Embryonic facial prominence (tissue), 1 donor: Measurements from ENCODE around the gene GFER.

Source experiments
- DNase-seq: peaks from one replicate; pipeline ENCODE4 v3.0.0-alpha.2; 2016; ENCODE audit errors: extremely low spot score

Gene GFER

GRCh38 chr16:1990351-1991134 lies 6.5 kb downstream of the GFER start:
- DNase-seq = no peak

- no peak for DNase-seq
Measured at GRCh38 chr16:1991135-1991551, 7.2 kb downstream of the GFER start.

- no peak for DNase-seq
Measured at GRCh38 chr16:1991588-1991947, 7.6 kb downstream of the GFER start.

- peak; percentile 83 for DNase-seq
Measured at GRCh38 chr16:1991948-1992703, 8.1 kb downstream of the GFER start.

GRCh38 chr16:1992704-1993317 lies 8.8 kb downstream of the GFER start:
- DNase-seq = no peak

- no peak for DNase-seq
Measured at GRCh38 chr16:1993731-1994131, 9.7 kb downstream of the GFER start.

- no peak for DNase-seq
Measured at GRCh38 chr16:1997494-1998359, 13.7 kb downstream of the GFER start.

- no peak for DNase-seq
Measured at GRCh38 chr16:1998360-1998835, 14.4 kb downstream of the GFER start.

- DNase-seq = no peak
Measured at GRCh38 chr16:1998852-1999801, 15.1 kb downstream of the GFER start.

GRCh38 chr16:1999866-2000514 lies 16.0 kb downstream of the GFER start:
- DNase-seq = no peak

GRCh38 chr16:2001035-2001434 lies 17.0 kb downstream of the GFER start:
- no peak for DNase-seq

- no peak for DNase-seq
Measured at GRCh38 chr16:2001456-2002355, 17.7 kb downstream of the GFER start.

- DNase-seq = no peak
Measured at GRCh38 chr16:2002406-2003230, 18.6 kb downstream of the GFER start.

GRCh38 chr16:2003231-2003826 lies 19.3 kb downstream of the GFER start:
- DNase-seq = no peak

- no peak for DNase-seq
Measured at GRCh38 chr16:2003827-2004641, 20.0 kb downstream of the GFER start.

GRCh38 chr16:2004795-2005517 lies 21.0 kb downstream of the GFER start:
- no peak for DNase-seq
